Activated T-cell treated with anti-CD3 and anti-CD28 coated beads for 24 hours (primary cell): Measurements from ENCODE around the gene PLEKHO1.
"Not testable (repeated sequence)": the region's sequence is repeated elsewhere in the genome, so short reads cannot be mapped to it uniquely, and the experiment has no call there.

ENCODE experiments used
- DNase-seq: peaks from one replicate; pipeline ENCODE4 v3.0.0-alpha.2; 2020; ENCODE audit warnings: low read depth

The PLEKHO1 gene

GRCh38 chr1:150149271-150150132 lies at the start of gene PLEKHO1:
TSS of gene PLEKHO1 (plus strand) at chr1:150149916. CDS start at chr1:150150258, 342 bp downstream.
- peak; percentile 73 for DNase-seq

- no peak for DNase-seq
Measured at GRCh38 chr1:150102986-150103385, 46.7 kb upstream of the PLEKHO1 start.

- DNase-seq: peak; percentile 10
Measured at GRCh38 chr1:150106341-150106740, 43.4 kb upstream of the PLEKHO1 start.

- DNase-seq: no peak
Measured at GRCh38 chr1:150109586-150109985, 40.1 kb upstream of the PLEKHO1 start.

- DNase-seq: no peak
Measured at GRCh38 chr1:150110116-150110515, 39.6 kb upstream of the PLEKHO1 start.

- DNase-seq: no peak
Measured at GRCh38 chr1:150111670-150112069, 38.0 kb upstream of the PLEKHO1 start.

- no peak for DNase-seq
Measured at GRCh38 chr1:150115121-150115520, 34.6 kb upstream of the PLEKHO1 start.

- DNase-seq: no peak
Measured at GRCh38 chr1:150118716-150119115, 31.0 kb upstream of the PLEKHO1 start.

GRCh38 chr1:150121236-150121862 lies 28.4 kb upstream of the PLEKHO1 start:
- DNase-seq: no peak

GRCh38 chr1:150126811-150127210 lies 22.9 kb upstream of the PLEKHO1 start:
- DNase-seq: no peak

GRCh38 chr1:150127464-150127863 lies 22.3 kb upstream of the PLEKHO1 start:
- no peak for DNase-seq

- peak; percentile 40 for DNase-seq
Measured at GRCh38 chr1:150127868-150128267, 21.8 kb upstream of the PLEKHO1 start.

- no peak for DNase-seq
Measured at GRCh38 chr1:150132372-150132771, 17.3 kb upstream of the PLEKHO1 start.

GRCh38 chr1:150134537-150134936 lies 15.2 kb upstream of the PLEKHO1 start:
- no peak for DNase-seq

GRCh38 chr1:150135400-150135799 lies 14.3 kb upstream of the PLEKHO1 start:
- DNase-seq: not testable (repeated sequence)

GRCh38 chr1:150138044-150138443 lies 11.7 kb upstream of the PLEKHO1 start:
- no peak for DNase-seq

GRCh38 chr1:150141452-150141851 lies 8.3 kb upstream of the PLEKHO1 start:
- DNase-seq: no peak

- no peak for DNase-seq
Measured at GRCh38 chr1:150142083-150142482, 7.6 kb upstream of the PLEKHO1 start.

GRCh38 chr1:150144606-150145005 lies 5.1 kb upstream of the PLEKHO1 start:
- DNase-seq: no peak

GRCh38 chr1:150146016-150146415 lies 3.7 kb upstream of the PLEKHO1 start:
- not testable (repeated sequence) for DNase-seq

GRCh38 chr1:150146849-150147542 lies 2.7 kb upstream of the PLEKHO1 start:
- DNase-seq: no peak

GRCh38 chr1:150148837-150149270 lies 862 bp upstream of the PLEKHO1 start:
- DNase-seq: no peak
